GM23338 (cell line): ENCODE results near the gene NOP16. TPM values are rescaled to one million over a fixed set of nuclear protein-coding genes. Genes with fewer than 3 reads are reported as not detected.

Experiments
- ATAC-seq: fragments of 200-7000 bp; cut with Tn5 transposase; 3 replicates; pipeline ENCODE4 v1.9.1; 2020
- DNase-seq: peaks from one replicate; pipeline ENCODE4 v3.0.0-alpha.2; 2015; ENCODE audit warnings: low spot score
- H2AFZ ChIP-seq: fragments of 200-600 bp; sonication (generic); 2 replicates; pipeline ENCODE4 v1.8.0; 2016; ENCODE audit warnings: antibody characterized with exemption, mild to moderate bottlenecking, moderate library complexity
- H3F3A ChIP-seq: fragments of 200-600 bp; sonication (generic); replicated peaks from 2 replicates; pipeline ENCODE4 v1.8.0; 2017; ENCODE audit warnings: antibody characterized with exemption, mixed run types, low read depth
- H3K27ac ChIP-seq: fragments of 200-600 bp; sonication (generic); 2 replicates; pipeline ENCODE4 v1.6.1; 2016; ENCODE audit warnings: low read depth
- H3K27me3 ChIP-seq: fragments of 200-600 bp; sonication (generic); 2 replicates; pipeline ENCODE4 v1.8.0; 2016; ENCODE audit warnings: mild to moderate bottlenecking, mixed run types, moderate library complexity; ENCODE audit not compliant: insufficient read depth
- H3K36me3 ChIP-seq: fragments of 200-600 bp; sonication (generic); 2 replicates; pipeline ENCODE4 v1.8.0; 2016; ENCODE audit warnings: mild to moderate bottlenecking; ENCODE audit not compliant: insufficient read depth
- H3K4me1 ChIP-seq: fragments of 200-600 bp; sonication (generic); 2 replicates; pipeline ENCODE4 v1.8.0; 2016; ENCODE audit warnings: mild to moderate bottlenecking, moderate library complexity; ENCODE audit not compliant: insufficient read depth
- H3K4me2 ChIP-seq: fragments of 200-600 bp; sonication (generic); 2 replicates; pipeline ENCODE4 v1.7.1; 2017; ENCODE audit warnings: mixed run types
- H3K4me3 ChIP-seq: fragments of 200-600 bp; sonication (generic); 2 replicates; pipeline ENCODE4 v1.6.1; 2016; ENCODE audit warnings: mixed run types
- H3K79me2 ChIP-seq: fragments of 200-600 bp; sonication (generic); replicated peaks from 2 replicates; pipeline ENCODE4 v1.8.0; 2017; ENCODE audit warnings: mild to moderate bottlenecking; ENCODE audit not compliant: insufficient read depth
- H3K9me2 ChIP-seq: fragments of 200-600 bp; sonication (generic); 2 replicates; pipeline ENCODE4 v1.8.0; 2017; ENCODE audit not compliant: insufficient read depth
- H4K20me1 ChIP-seq: fragments of 200-600 bp; sonication (generic); replicated peaks from 2 replicates; pipeline ENCODE4 v1.8.0; 2017; ENCODE audit warnings: mild to moderate bottlenecking; ENCODE audit not compliant: insufficient read depth
- H3K27ac Mint-ChIP-seq: 2 replicates; pipeline ENCODE4 v1.8.0; 2020; ENCODE audit warnings: inconsistent platforms, mild to moderate bottlenecking, moderate library complexity, mixed read lengths
- H3K27me3 Mint-ChIP-seq: 3 replicates; pipeline ENCODE4 v1.8.0; 2022; ENCODE audit warnings: low read depth, mild to moderate bottlenecking, moderate library complexity, mixed read lengths, inconsistent platforms; ENCODE audit not compliant: insufficient read depth, poor library complexity
- H3K36me3 Mint-ChIP-seq: 3 replicates; pipeline ENCODE4 v1.8.0; 2021; ENCODE audit warnings: low read depth, mild to moderate bottlenecking, inconsistent platforms, moderate library complexity, mixed read lengths
- H3K4me1 Mint-ChIP-seq: 3 replicates; pipeline ENCODE4 v1.8.0; 2020; ENCODE audit warnings: mild to moderate bottlenecking, inconsistent platforms, mixed read lengths
- H3K4me3 Mint-ChIP-seq: 3 replicates; pipeline ENCODE4 v1.8.0; 2021; ENCODE audit warnings: moderate library complexity, mild to moderate bottlenecking, inconsistent platforms, mixed read lengths
- H3K9me3 Mint-ChIP-seq: 3 replicates; pipeline ENCODE4 v1.8.0; 2020; ENCODE audit warnings: moderate library complexity, mild to moderate bottlenecking, inconsistent platforms, mixed read lengths
- CREB1 ChIP-seq: fragments of 250-450 bp; sonication (Bioruptor Pico); IDR thresholded peaks from 2 replicates; pipeline ENCODE4 v1.5.0; 2020; ENCODE audit warnings: low read depth, mild to moderate bottlenecking, moderate library complexity
- EZH2phosphoT487 ChIP-seq: fragments of 200-600 bp; sonication (generic); IDR thresholded peaks from one replicate; pipeline ENCODE4 v1.8.1; 2018; ENCODE audit warnings: antibody characterized with exemption; ENCODE audit not compliant: unreplicated experiment
- JUNB ChIP-seq: IDR thresholded peaks from one replicate; pipeline ENCODE4 v1.6.1; 2016; ENCODE audit warnings: antibody characterized with exemption; ENCODE audit not compliant: unreplicated experiment
- NANOG ChIP-seq: IDR thresholded peaks from 2 replicates; pipeline ENCODE4 v1.6.1; 2016; ENCODE audit warnings: antibody characterized with exemption, borderline replicate concordance
- POLR2AphosphoS5 ChIP-seq: IDR thresholded peaks from 2 replicates; pipeline ENCODE4 v1.6.1; 2016; ENCODE audit warnings: antibody characterized with exemption, low read depth
- STAT1 ChIP-seq: IDR thresholded peaks from one replicate; pipeline ENCODE4 v1.6.1; 2016; ENCODE audit warnings: antibody characterized with exemption; ENCODE audit not compliant: unreplicated experiment
- ZNF331 ChIP-seq: fragments of 250-450 bp; sonication (Bioruptor Pico); IDR thresholded peaks from 2 replicates; pipeline ENCODE4 v1.5.0; 2020; ENCODE audit warnings: low read depth, mild to moderate bottlenecking, moderate library complexity
- polyA plus RNA-seq: library from polyadenylated mRNA; unstranded; fragments of >200 nt; fragmentation: Nextera tagmentation; extraction: Ambion mirVana; gene quantifications from 2 replicates; pipeline ENCODE4 v1.2.1, GENCODE V29; 2016
- total RNA-seq: library from RNA; depleted of rRNA; stranded (reverse); fragments of >200 nt; shearing (Covaris generic); gene quantifications from 2 replicates; pipeline ENCODE4 v1.2.3, GENCODE V29; 2014
- TF ChIP-seq, protein P1 (sequence below): fragments of 250-450 bp; sonication (Bioruptor Pico); IDR thresholded peaks from 2 replicates; pipeline ENCODE4 v1.5.0; 2020; ENCODE audit warnings: mild to moderate bottlenecking, moderate library complexity
- TF ChIP-seq, protein P2 (sequence below): IDR thresholded peaks from one replicate; pipeline ENCODE4 v1.6.1; 2018; ENCODE audit warnings: antibody characterized with exemption; ENCODE audit not compliant: unreplicated experiment

The NOP16 gene
- total and polyA plus RNA-seq, 2 experiments from 2014 or later, result 43.4 to 181 TPM

DNA sequence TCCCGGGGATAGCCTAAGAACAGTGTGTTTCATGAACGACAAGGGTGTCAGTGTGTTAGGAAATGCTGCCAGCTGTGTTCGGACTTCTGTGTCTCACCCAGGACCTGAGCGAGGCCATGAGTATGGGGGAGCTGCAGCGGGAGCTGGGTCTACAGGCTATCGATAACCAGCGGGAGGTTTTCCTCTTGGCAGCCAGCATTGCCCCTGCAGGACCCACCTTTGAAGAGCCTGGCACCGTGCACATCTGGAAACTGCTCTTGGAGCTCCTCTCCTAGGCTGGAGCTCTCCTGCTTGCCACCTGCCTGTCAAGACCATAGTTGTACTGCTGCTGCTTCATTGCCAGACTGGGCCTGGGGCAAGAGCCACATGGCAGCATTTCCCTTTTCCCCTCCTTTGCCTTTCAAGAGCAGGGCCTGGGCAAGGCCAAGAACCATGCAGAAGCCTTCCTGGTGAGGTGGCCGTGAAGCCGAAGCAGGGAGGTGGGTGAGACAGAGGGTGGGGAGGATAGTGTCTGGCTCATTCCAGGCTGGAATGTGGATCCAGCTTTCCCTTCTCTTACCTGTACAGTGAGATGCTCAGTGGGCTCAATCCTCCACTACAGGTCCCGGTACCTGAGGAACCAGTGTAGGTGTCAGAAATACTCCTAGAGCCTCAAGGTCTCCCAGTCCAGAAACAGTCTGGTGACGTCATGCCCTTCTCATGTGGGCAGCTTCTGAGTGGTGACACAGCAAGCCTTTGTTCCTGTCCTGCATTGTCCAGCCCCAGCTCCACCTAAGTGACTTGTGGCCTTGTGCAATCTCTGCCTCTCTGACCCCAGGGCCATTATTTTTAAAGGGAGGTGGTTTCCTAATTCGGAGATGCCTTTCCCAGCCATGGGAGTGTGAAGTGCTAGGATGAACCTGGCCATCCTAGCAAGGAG lies 16.5 kb downstream of the NOP16 start:
- DNase-seq (no peak), ATAC-seq (no peak)
- Mint-ChIP-seq H3K27ac (0 out of 2 replicates have a peak overlapping the region, but pooled peaks have one; percentile 44), H3K9me3 (no peaks in the 10 kb centered on the region), H3K4me3 (no peak overlapping the region), H3K27me3 (peaks cover 9% of the 10 kb centered on the region), H3K4me1 (no peaks in the 10 kb centered on the region; the same call in 2 of the 3 replicates), H3K36me3 (peaks cover 11% of the 10 kb centered on the region)
- Histone ChIP-seq H3K9me2 (no peaks in the 10 kb centered on the region), H3K27me3 (peaks cover 9% of the 10 kb centered on the region), H3K36me3 (no peaks in the 10 kb centered on the region), H3K4me3 (no peak overlapping the region), H2AFZ (no peak overlapping the region), H4K20me1 (0 out of 2 replicates have a peak, but pooled peaks cover 6% of the 10 kb centered on the region), H3K27ac (no peak overlapping the region), H3K4me2 (no peak overlapping the region), H3F3A (no peaks in the 10 kb centered on the region), H3K4me1 (no peaks in the 10 kb centered on the region), H3K79me2 (no peaks in the 10 kb centered on the region)
- TF ChIP-seq STAT1 (no peak), POLR2AphosphoS5 (no peak), NANOG (no peak), CREB1 (CRISPR knock-in tag) (no peak), JUNB (no peak), EZH2phosphoT487 (no peak), ZNF331 (CRISPR knock-in tag) (no peak)
- TF ChIP-seq, protein P1, sequence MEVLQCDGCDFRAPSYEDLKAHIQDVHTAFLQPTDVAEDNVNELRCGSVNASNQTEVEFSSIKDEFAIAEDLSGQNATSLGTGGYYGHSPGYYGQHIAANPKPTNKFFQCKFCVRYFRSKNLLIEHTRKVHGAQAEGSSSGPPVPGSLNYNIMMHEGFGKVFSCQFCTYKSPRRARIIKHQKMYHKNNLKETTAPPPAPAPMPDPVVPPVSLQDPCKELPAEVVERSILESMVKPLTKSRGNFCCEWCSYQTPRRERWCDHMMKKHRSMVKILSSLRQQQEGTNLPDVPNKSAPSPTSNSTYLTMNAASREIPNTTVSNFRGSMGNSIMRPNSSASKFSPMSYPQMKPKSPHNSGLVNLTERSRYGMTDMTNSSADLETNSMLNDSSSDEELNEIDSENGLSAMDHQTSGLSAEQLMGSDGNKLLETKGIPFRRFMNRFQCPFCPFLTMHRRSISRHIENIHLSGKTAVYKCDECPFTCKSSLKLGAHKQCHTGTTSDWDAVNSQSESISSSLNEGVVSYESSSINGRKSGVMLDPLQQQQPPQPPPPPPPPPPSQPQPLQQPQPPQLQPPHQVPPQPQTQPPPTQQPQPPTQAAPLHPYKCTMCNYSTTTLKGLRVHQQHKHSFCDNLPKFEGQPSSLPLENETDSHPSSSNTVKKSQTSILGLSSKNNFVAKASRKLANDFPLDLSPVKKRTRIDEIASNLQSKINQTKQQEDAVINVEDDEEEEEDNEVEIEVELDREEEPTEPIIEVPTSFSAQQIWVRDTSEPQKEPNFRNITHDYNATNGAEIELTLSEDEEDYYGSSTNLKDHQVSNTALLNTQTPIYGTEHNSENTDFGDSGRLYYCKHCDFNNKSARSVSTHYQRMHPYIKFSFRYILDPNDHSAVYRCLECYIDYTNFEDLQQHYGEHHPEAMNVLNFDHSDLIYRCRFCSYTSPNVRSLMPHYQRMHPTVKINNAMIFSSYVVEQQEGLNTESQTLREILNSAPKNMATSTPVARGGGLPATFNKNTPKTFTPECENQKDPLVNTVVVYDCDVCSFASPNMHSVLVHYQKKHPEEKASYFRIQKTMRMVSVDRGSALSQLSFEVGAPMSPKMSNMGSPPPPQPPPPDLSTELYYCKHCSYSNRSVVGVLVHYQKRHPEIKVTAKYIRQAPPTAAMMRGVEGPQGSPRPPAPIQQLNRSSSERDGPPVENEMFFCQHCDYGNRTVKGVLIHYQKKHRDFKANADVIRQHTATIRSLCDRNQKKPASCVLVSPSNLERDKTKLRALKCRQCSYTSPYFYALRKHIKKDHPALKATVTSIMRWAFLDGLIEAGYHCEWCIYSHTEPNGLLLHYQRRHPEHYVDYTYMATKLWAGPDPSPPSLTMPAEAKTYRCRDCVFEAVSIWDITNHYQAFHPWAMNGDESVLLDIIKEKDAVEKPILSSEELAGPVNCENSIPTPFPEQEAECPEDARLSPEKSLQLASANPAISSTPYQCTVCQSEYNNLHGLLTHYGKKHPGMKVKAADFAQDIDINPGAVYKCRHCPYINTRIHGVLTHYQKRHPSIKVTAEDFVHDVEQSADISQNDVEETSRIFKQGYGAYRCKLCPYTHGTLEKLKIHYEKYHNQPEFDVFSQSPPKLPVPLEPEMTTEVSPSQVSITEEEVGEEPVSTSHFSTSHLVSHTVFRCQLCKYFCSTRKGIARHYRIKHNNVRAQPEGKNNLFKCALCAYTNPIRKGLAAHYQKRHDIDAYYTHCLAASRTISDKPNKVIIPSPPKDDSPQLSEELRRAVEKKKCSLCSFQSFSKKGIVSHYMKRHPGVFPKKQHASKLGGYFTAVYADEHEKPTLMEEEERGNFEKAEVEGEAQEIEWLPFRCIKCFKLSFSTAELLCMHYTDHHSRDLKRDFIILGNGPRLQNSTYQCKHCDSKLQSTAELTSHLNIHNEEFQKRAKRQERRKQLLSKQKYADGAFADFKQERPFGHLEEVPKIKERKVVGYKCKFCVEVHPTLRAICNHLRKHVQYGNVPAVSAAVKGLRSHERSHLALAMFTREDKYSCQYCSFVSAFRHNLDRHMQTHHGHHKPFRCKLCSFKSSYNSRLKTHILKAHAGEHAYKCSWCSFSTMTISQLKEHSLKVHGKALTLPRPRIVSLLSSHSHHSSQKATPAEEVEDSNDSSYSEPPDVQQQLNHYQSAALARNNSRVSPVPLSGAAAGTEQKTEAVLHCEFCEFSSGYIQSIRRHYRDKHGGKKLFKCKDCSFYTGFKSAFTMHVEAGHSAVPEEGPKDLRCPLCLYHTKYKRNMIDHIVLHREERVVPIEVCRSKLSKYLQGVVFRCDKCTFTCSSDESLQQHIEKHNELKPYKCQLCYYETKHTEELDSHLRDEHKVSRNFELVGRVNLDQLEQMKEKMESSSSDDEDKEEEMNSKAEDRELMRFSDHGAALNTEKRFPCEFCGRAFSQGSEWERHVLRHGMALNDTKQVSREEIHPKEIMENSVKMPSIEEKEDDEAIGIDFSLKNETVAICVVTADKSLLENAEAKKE (CRISPR knock-in tag), result no peak
- TF ChIP-seq, protein P2, sequence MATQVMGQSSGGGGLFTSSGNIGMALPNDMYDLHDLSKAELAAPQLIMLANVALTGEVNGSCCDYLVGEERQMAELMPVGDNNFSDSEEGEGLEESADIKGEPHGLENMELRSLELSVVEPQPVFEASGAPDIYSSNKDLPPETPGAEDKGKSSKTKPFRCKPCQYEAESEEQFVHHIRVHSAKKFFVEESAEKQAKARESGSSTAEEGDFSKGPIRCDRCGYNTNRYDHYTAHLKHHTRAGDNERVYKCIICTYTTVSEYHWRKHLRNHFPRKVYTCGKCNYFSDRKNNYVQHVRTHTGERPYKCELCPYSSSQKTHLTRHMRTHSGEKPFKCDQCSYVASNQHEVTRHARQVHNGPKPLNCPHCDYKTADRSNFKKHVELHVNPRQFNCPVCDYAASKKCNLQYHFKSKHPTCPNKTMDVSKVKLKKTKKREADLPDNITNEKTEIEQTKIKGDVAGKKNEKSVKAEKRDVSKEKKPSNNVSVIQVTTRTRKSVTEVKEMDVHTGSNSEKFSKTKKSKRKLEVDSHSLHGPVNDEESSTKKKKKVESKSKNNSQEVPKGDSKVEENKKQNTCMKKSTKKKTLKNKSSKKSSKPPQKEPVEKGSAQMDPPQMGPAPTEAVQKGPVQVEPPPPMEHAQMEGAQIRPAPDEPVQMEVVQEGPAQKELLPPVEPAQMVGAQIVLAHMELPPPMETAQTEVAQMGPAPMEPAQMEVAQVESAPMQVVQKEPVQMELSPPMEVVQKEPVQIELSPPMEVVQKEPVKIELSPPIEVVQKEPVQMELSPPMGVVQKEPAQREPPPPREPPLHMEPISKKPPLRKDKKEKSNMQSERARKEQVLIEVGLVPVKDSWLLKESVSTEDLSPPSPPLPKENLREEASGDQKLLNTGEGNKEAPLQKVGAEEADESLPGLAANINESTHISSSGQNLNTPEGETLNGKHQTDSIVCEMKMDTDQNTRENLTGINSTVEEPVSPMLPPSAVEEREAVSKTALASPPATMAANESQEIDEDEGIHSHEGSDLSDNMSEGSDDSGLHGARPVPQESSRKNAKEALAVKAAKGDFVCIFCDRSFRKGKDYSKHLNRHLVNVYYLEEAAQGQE, result no peak
